Stomach (tissue), 9 donors: ENCODE data around the gene INTS1. TPM values are rescaled to one million over a fixed set of nuclear protein-coding genes. Genes with fewer than 3 reads are reported as not detected.

Experiments used
- DNase-seq, 2 donors: peaks; one replicate each; pipeline versions ENCODE4 v3.0.0 to v3.0.0-alpha.2; 2013 to 2019
- H3K27ac ChIP-seq, 5 donors: fragments of 200-600 bp in 4 of 5; sonication (generic) in 4 of 5; one replicate each; pipeline ENCODE4 v1.5.1; 2013 to 2019; ENCODE audit warnings: mild to moderate bottlenecking in 1 of 5, moderate library complexity in 1 of 5
- H3K27me3 ChIP-seq, 3 donors: fragments of 200-600 bp; sonication (generic); one replicate each; pipeline ENCODE4 v1.5.1; 2017 to 2019; ENCODE audit warnings: mixed run types in 1 of 3
- H3K36me3 ChIP-seq, 4 donors: fragments of 200-600 bp; sonication (generic); 1 replicate in 3 of 4; 2 replicates in 1 of 4; pipeline ENCODE4 v1.5.1; 2016 to 2019
- H3K4me1 ChIP-seq, 4 donors: fragments of 200-600 bp; sonication (generic); one replicate each; pipeline ENCODE4 v1.5.1; 2016 to 2019
- H3K4me3 ChIP-seq, 4 donors: fragments of 200-600 bp; sonication (generic) in 3 of 4; one replicate each; pipeline ENCODE4 v1.5.1; 2016 to 2019; ENCODE audit warnings: mild to moderate bottlenecking in 1 of 4
- H3K9me3 ChIP-seq, 4 donors: fragments of 200-600 bp; sonication (generic); one replicate each; pipeline ENCODE4 v1.5.1; 2016 to 2019
- CTCF ChIP-seq, 7 experiments: fragments of 450-650 bp in 4 of 7; fragments of 200-600 bp in 3 of 7; sonication (generic) in 3 of 7; IDR thresholded peaks; one replicate each; pipeline ENCODE4 v1.5.1; 2016 to 2019; ENCODE audit warnings: antibody characterized with exemption in 7 of 7, control low read depth in 2 of 7, mild to moderate bottlenecking in 1 of 7
- EP300 ChIP-seq: sonication (generic); formaldehyde crosslinking; IDR thresholded peaks from one replicate; pipeline ENCODE4 v1.6.1; 2017; ENCODE audit warnings: antibody characterized with exemption
- POLR2A ChIP-seq, 4 donors: fragments of 450-650 bp; IDR thresholded peaks; one replicate each; pipeline ENCODE4 v1.6.1; 2016; ENCODE audit warnings: antibody characterized with exemption in 4 of 4, control low read depth in 2 of 4, mild to moderate bottlenecking in 1 of 4, moderate library complexity in 1 of 4
- POLR2AphosphoS5 ChIP-seq, 3 donors: sonication (generic); formaldehyde crosslinking; IDR thresholded peaks; one replicate each; pipeline ENCODE4 v1.6.1; 2016; ENCODE audit warnings: antibody characterized with exemption in 3 of 3
- WGBS, 5 donors: extraction: QIAGEN DNeasy Blood & Tissue Kit in 3 of 5; methylation state at CpG; one replicate each; pipeline versions ENCODE4 v1.1.5 to v1.1.7; 2013 to 2018; 5-methylcytosine and 5-hydroxymethylcytosine counted together
- intact Hi-C: fragments of 100-400 bp; cut with DNase I; formaldehyde crosslinking; loops from one replicate; pipeline ENCODE4 v1.15.1; 2023; ENCODE audit warnings: low total_unique reads
- polyA plus RNA-seq, 3 donors: library from polyadenylated mRNA; stranded (reverse); fragments of 200-250 nt; gene quantifications; one replicate each; pipeline ENCODE4 v1.2.3, GENCODE V29; 2013
- total RNA-seq, 5 donors: library from RNA; depleted of rRNA; stranded (reverse); fragments of >200 nt; gene quantifications; one replicate each; pipeline versions ENCODE4 v1.1.0 to v1.2.3, GENCODE V29; 2014 to 2016
- donor health status: healthy with polysubstance abuse.
- donor health status: Bipolar disorder and iron deficiency.
- donor health status: healthy.

The INTS1 gene
- total and polyA plus RNA-seq, 8 donors: 24.4 to 724 (median 56.2) TPM

- Histone ChIP-seq H3K27ac (no peak overlapping the region), H3K4me1 (no peaks in the 10 kb centered on the region), H3K9me3 (no peaks in the 10 kb centered on the region), H3K27me3 (no peaks in the 10 kb centered on the region), H3K36me3 (peaks cover 23 to 96% (median 92%) of the 10 kb centered on the region in 4 donors), H3K4me3 (no peak overlapping the region)
- 86 to 91% (median 88%) methylated on average over 5 to 15 of the region's 15 CpGs for WGBS, 5 donors
- intact Hi-C loops: no loop called here
- no peak for DNase-seq
- TF ChIP-seq CTCF (IDR thresholded peaks at IDR 0.05) (no peak), POLR2AphosphoS5 (IDR thresholded peaks at IDR 0.05) (no peak), EP300 (no peak), POLR2A (IDR thresholded peaks at IDR 0.05) (no peak)
Observed at GRCh38 chr7:1438821-1439220, 65.4 kb downstream of the INTS1 start.

GRCh38 chr7:1438208-1438607, 66.0 kb downstream of the INTS1 start:
- Histone ChIP-seq H3K4me3 (no peak overlapping the region), H3K36me3 (peaks cover 23 to 93% (median 87%) of the 10 kb centered on the region in 4 donors), H3K9me3 (no peaks in the 10 kb centered on the region), H3K27me3 (no peaks in the 10 kb centered on the region), H3K4me1 (no peaks in the 10 kb centered on the region), H3K27ac (no peak overlapping the region)
- DNase-seq: no peak
- intact Hi-C loops: no loop called here
- no peak for TF ChIP-seq EP300
- no peak for TF ChIP-seq POLR2AphosphoS5 (IDR thresholded peaks at IDR 0.05)
- no peak for TF ChIP-seq CTCF (IDR thresholded peaks at IDR 0.05)
- no peak for TF ChIP-seq POLR2A (IDR thresholded peaks at IDR 0.05)
- WGBS, 5 donors: 80 to 95% (median 90%) methylated on average over 1 to 10 of the region's 10 CpGs

- 89 to 92% (median 90%) methylated on average over 24 to 43 of the region's 43 CpGs for WGBS, 5 donors
- Histone ChIP-seq H3K4me3 (no peak overlapping the region), H3K4me1 (peaks cover 0 to 9% (median 8%) of the 10 kb centered on the region in 4 donors), H3K36me3 (peaks cover 23 to 87% (median 81%) of the 10 kb centered on the region in 4 donors), H3K27me3 (peaks cover 0 to 9% (median 0%) of the 10 kb centered on the region in 3 donors), H3K27ac (no peak overlapping the region), H3K9me3 (no peaks in the 10 kb centered on the region)
- TF ChIP-seq EP300: no peak
- TF ChIP-seq POLR2AphosphoS5 (IDR thresholded peaks at IDR 0.05): no peak
- DNase-seq: no peak
- intact Hi-C loops: no loop called here
Observed at GRCh38 chr7:1437155-1437880, 66.9 kb downstream of the INTS1 start.

- H3K4me3 ChIP-seq: no peak overlapping the region
- intact Hi-C loops: no loop called here
- no peaks in the 10 kb centered on the region for H3K9me3 ChIP-seq
- H3K4me1 ChIP-seq: peaks cover 0 to 16% (median 14%) of the 10 kb centered on the region in 4 donors
- DNase-seq: no peak
- H3K27ac ChIP-seq: no peak overlapping the region
- TF ChIP-seq CTCF (IDR thresholded peaks at IDR 0.05) (no peak), POLR2A (IDR thresholded peaks at IDR 0.05) (no peak), POLR2AphosphoS5 (IDR thresholded peaks at IDR 0.05) (no peak)
- peaks cover 23 to 80% (median 74%) of the 10 kb centered on the region in 4 donors for H3K36me3 ChIP-seq
- 90 to 93% (median 93%) methylated on average over 20 of the region's 20 CpGs for WGBS, 5 donors
- peaks cover 0 to 16% (median 5%) of the 10 kb centered on the region in 3 donors for H3K27me3 ChIP-seq
Observed at GRCh38 chr7:1436608-1437007, 67.6 kb downstream of the INTS1 start.
